ENCODE data around the gene GAS7.

DNA sequence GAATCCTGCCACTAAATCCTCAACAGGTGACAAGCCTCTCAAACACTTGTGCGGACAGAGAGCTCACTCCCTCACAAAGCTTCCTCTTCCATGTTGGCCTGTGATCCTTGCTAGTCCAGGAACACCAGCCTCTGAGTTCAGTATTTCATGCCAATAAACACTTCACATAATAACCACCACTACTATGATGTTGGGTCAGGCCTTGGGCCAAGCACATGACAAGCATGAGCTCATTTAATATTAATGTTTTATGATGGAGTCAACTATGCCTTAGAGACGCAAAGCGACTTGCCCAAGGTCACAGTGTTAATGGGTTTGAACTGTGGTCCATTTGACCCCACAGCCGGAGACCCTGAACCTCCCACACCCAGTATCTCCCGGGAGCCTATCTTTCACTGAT is 129.1 kb downstream of the GAS7 start:
- TF ChIP-seq, protein P1, sequence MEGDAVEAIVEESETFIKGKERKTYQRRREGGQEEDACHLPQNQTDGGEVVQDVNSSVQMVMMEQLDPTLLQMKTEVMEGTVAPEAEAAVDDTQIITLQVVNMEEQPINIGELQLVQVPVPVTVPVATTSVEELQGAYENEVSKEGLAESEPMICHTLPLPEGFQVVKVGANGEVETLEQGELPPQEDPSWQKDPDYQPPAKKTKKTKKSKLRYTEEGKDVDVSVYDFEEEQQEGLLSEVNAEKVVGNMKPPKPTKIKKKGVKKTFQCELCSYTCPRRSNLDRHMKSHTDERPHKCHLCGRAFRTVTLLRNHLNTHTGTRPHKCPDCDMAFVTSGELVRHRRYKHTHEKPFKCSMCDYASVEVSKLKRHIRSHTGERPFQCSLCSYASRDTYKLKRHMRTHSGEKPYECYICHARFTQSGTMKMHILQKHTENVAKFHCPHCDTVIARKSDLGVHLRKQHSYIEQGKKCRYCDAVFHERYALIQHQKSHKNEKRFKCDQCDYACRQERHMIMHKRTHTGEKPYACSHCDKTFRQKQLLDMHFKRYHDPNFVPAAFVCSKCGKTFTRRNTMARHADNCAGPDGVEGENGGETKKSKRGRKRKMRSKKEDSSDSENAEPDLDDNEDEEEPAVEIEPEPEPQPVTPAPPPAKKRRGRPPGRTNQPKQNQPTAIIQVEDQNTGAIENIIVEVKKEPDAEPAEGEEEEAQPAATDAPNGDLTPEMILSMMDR (IDR thresholded peaks at IDR 0.05), result no peak
- TF ChIP-seq POLR2A (IDR thresholded peaks at IDR 0.05), result no peak
